ENCODE results near the gene SP4.

Gene SP4

DNA sequence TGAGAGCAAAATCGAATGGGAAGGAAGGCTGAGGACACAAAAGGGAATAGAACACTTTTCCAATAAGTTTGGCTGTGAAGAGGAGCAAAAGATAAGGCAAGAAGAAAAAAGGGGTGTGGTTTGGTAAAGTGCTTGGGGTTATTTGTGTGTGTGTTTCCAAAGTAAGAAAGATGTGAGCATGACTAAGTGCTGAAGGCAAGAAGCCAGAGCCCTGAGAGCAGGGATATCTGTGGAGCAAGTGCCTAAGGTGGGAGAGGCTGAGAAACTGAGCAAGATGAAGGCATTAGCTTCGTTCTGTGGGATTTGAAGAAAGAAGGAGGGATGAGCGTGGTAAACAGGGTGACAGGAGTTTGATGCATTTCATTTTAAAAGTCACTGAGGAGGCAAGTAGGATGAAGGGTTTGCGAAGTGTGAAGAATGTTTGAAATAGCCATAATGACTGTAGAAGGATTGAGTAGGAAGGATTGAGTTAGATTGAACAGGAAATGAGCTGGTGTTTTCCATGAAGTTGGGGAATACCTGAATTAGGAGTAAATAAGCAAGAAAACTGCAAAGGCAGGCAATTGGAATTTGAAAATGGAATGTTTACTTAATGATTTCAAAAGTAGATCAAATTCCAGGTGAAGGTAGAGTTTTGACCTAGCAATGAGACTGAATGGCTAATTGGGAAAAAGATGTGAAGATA is 19.9 kb upstream of the SP4 start:
- Histone ChIP-seq H3K27ac (no peak overlapping the region), H3K27me3 (ENCODE audit: insufficient read depth, low read depth) (no peaks in the 10 kb centered on the region), H3K4me1 (ENCODE audit: low read depth, poor library complexity, severe bottlenecking) (no peaks in the 10 kb centered on the region), H3K4me3 (IDR thresholded peaks at IDR 0.05; ENCODE audit: insufficient read depth, low read depth, low read length) (no peak overlapping the region), H3K4me2 (no peak overlapping the region), H2AFZ (ENCODE audit: low read depth) (no peak overlapping the region), H3K9ac (no peak overlapping the region), H3K36me3 (ENCODE audit: insufficient read depth) (no peaks in the 10 kb centered on the region), H3K79me2 (ENCODE audit: insufficient read depth, low read depth) (no peaks in the 10 kb centered on the region), H4K20me1 (ENCODE audit: insufficient read depth) (no peaks in the 10 kb centered on the region)
- TF ChIP-seq, protein P1, sequence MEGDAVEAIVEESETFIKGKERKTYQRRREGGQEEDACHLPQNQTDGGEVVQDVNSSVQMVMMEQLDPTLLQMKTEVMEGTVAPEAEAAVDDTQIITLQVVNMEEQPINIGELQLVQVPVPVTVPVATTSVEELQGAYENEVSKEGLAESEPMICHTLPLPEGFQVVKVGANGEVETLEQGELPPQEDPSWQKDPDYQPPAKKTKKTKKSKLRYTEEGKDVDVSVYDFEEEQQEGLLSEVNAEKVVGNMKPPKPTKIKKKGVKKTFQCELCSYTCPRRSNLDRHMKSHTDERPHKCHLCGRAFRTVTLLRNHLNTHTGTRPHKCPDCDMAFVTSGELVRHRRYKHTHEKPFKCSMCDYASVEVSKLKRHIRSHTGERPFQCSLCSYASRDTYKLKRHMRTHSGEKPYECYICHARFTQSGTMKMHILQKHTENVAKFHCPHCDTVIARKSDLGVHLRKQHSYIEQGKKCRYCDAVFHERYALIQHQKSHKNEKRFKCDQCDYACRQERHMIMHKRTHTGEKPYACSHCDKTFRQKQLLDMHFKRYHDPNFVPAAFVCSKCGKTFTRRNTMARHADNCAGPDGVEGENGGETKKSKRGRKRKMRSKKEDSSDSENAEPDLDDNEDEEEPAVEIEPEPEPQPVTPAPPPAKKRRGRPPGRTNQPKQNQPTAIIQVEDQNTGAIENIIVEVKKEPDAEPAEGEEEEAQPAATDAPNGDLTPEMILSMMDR (conservative IDR thresholded peaks at IDR 0.05; ENCODE audit: low read depth, low read length), result no peak

DNA sequence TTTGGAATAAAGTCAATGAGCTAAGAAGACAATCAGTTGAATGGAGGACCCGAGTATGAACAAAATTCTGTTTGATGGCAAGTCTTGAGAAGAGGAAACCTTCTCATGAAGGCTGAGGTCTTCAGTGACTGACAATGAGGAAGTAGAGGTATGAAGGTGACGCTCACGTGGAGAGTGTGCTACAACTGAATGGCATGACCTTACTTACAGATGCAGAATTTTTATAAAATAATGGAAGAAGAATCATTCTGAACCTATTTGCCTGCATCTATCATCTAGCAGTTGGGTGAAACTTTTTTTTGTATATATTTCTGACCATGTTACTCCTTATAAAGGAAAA is 19.4 kb upstream of the SP4 start:
- Histone ChIP-seq H3K4me2 (no peak overlapping the region), H3K27ac (no peak overlapping the region), H3K4me1 (ENCODE audit: low read depth, poor library complexity, severe bottlenecking) (no peaks in the 10 kb centered on the region), H3K27me3 (ENCODE audit: insufficient read depth, low read depth) (no peaks in the 10 kb centered on the region), H3K79me2 (ENCODE audit: insufficient read depth, low read depth) (no peaks in the 10 kb centered on the region), H3K9ac (no peak overlapping the region), H2AFZ (ENCODE audit: low read depth) (no peak overlapping the region), H4K20me1 (ENCODE audit: insufficient read depth) (no peaks in the 10 kb centered on the region), H3K36me3 (ENCODE audit: insufficient read depth) (no peaks in the 10 kb centered on the region), H3K4me3 (IDR thresholded peaks at IDR 0.05; ENCODE audit: insufficient read depth, low read depth, low read length) (no peak overlapping the region)
- TF ChIP-seq, protein P1 (conservative IDR thresholded peaks at IDR 0.05; ENCODE audit: low read depth, low read length), result no peak

GRCh38 chr7:21412410-21412851 is 15.5 kb upstream of the SP4 start:
- H3K27me3 ChIP-seq (ENCODE audit: insufficient read depth, low read depth), result no peaks in the 10 kb centered on the region
- H4K20me1 ChIP-seq (ENCODE audit: insufficient read depth), result no peaks in the 10 kb centered on the region
- H3K4me3 ChIP-seq (IDR thresholded peaks at IDR 0.05; ENCODE audit: insufficient read depth, low read depth, low read length), result no peak overlapping the region
- TF ChIP-seq, protein P1 (conservative IDR thresholded peaks at IDR 0.05; ENCODE audit: low read depth, low read length), result no peak
- no peak overlapping the region for H2AFZ ChIP-seq (ENCODE audit: low read depth)
- no peak overlapping the region for H3K9ac ChIP-seq
- no peaks in the 10 kb centered on the region for H3K4me1 ChIP-seq (ENCODE audit: low read depth, poor library complexity, severe bottlenecking)
- H3K27ac ChIP-seq, result no peak overlapping the region
- no peak overlapping the region for H3K4me2 ChIP-seq
- H3K36me3 ChIP-seq (ENCODE audit: insufficient read depth), result no peaks in the 10 kb centered on the region
- no peaks in the 10 kb centered on the region for H3K79me2 ChIP-seq (ENCODE audit: insufficient read depth, low read depth)

DNA sequence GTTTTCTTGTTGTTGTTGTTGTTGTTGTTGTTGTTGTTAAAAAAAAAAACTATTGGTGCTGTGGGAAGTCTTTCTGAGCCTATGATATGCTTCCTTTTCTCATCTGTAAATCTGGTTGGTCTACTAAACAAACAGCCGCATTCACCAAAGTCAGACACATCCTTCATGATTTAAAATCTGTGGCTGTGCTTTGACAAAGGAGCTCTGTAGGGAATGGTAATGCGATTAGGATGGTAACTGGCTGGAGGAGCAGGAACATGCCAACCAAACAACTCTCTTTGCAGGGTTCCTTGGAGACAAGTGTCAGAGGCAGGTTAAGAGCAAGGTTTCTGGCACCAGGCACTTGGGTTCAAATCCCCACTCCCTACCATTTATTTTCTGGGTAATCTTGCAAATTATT is 14.9 kb upstream of the SP4 start:
- Histone ChIP-seq H3K4me2 (no peak overlapping the region), H3K79me2 (ENCODE audit: insufficient read depth, low read depth) (no peaks in the 10 kb centered on the region), H3K4me1 (ENCODE audit: low read depth, poor library complexity, severe bottlenecking) (no peaks in the 10 kb centered on the region), H3K36me3 (ENCODE audit: insufficient read depth) (no peaks in the 10 kb centered on the region), H2AFZ (ENCODE audit: low read depth) (no peak overlapping the region), H3K4me3 (IDR thresholded peaks at IDR 0.05; ENCODE audit: insufficient read depth, low read depth, low read length) (no peak overlapping the region), H3K9ac (no peak overlapping the region), H3K27ac (no peak overlapping the region), H3K27me3 (ENCODE audit: insufficient read depth, low read depth) (no peaks in the 10 kb centered on the region), H4K20me1 (ENCODE audit: insufficient read depth) (no peaks in the 10 kb centered on the region)
- TF ChIP-seq, protein P1 (conservative IDR thresholded peaks at IDR 0.05; ENCODE audit: low read depth, low read length), result no peak
